ENCODE data around the gene CFAP45. TPM values are rescaled to one million over a fixed set of nuclear protein-coding genes. Genes with fewer than 3 reads are reported as not detected.

CFAP45 gene
- total RNA-seq, 1 donor from 2014 or later: 1.5 TPM

DNA sequence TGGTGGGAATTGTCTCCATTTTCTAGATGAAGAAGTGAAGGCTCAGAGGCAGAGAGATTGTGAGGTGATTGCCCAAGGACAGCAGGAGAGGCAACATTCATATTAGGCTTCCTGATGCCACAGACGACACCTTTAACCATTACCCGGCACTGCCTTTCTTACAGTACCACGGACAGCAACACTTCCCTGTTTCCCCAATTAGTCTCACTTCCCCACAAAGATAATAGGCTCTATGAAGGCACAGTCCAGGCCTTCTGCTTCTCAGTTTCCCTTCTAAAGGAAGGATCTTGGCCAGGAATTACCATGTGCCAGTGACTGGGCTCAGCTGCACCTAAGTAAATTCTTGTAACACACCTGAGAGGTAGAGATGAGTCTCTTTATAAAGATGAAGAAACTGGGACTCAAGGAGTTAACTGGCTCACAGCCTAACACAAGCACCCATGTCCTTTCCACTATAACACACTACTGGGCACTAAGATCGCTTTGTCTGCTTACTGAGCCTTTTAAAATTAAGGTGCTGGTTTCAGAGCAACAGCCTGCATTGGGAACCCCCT, 35.8 kb upstream of the CFAP45 start:
- ATAC-seq: no peak

- ATAC-seq: no peak
Observed at GRCh38 chr1:159935305-159935704, 35.3 kb upstream of the CFAP45 start.

- ATAC-seq: no peak
Observed at GRCh38 chr1:159934136-159935039, 34.4 kb upstream of the CFAP45 start.

DNA sequence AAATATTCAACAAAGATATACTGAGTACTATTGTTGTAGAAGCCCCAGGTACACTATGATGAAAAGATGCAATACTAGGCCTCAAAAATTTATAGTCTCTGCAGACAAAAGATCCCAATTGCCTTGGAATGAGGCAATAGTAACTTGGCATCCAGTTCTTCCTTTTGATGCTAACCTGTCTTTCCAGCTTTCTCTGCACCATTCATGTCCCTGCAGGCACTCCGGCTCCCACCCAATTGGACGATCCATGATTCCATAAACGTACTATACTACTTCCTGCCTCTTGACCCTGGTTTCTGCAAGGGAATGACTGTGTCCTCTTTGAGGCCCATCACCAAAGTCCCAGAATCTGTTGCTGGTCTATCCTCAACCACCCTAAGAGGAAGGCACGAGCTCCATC, 33.4 kb upstream of the CFAP45 start:
- peak; percentile 59 for ATAC-seq

- no peak for ATAC-seq
Observed at GRCh38 chr1:159932296-159933285, 32.6 kb upstream of the CFAP45 start.

DNA sequence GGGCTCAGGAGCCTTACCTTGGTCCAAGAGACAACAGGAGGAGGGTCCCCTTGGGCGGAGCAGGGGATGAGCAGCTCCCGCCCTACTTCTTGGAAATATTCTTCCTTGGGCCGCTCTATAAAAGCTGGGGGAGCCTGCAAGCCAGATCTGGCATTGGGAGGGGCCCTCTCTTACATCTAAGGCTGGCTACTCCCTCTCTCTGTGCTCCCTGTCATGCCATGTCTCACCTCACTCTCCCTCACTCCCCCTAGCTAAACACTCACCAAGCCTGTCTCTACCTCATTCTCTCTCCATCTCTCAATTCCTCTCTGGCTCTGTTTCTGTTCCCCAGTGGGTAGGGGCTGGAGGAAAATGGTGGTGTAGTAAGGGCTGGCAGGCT, 31.8 kb upstream of the CFAP45 start:
- ATAC-seq: no peak

DNA sequence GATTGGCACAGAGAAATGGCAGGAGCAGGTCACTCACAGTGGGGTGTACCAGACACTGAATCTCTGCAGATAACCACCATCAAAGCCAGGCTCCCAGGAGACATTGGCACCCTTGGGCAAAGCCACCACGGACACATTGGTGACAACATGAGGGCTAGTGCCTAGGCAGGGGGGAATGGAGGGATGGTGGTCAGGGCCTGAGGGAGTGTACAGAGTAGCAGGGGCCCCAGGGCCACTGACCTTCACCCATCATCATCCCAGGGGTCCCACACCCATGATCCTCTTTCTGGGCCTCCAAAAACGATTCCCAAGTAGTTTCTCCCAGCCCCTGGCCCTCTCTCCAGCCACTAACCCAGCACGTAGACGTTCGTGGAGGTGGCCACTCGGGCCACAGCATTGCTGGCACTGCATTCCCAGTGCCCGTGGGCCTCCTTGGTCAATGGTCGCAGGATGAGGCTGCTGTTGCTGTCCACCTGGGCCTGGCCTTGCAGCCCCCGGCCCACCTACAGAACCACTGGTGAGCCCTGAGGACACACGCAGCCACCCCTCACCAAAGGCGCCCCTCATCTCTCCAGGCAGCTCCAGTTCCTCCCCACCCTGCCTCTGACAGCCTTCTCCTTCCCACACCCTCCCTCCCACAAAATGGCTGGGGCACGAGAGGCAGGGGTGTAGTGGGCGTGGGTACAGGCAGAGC, 31.3 kb upstream of the CFAP45 start:
- ATAC-seq: no peak

DNA sequence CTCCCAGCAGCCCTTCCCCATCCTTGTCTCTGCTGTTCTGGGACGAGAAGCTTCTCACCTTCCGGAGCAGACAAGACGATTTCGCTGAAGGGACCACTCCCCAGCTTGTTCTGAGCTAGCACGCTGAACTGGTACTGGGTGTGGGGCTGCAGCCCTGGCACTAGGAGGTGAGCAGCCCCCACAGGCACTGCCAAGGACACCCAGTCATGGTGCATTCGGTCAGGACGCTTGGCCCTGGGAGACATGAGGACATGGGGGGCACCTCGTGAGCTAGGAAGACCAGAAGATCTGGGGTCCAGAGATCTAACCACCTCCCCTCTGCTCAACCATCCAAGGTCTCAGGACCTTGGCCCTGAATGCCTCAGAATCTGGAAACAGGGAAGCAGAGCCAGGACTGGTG, 30.7 kb upstream of the CFAP45 start:
- no peak for ATAC-seq

DNA sequence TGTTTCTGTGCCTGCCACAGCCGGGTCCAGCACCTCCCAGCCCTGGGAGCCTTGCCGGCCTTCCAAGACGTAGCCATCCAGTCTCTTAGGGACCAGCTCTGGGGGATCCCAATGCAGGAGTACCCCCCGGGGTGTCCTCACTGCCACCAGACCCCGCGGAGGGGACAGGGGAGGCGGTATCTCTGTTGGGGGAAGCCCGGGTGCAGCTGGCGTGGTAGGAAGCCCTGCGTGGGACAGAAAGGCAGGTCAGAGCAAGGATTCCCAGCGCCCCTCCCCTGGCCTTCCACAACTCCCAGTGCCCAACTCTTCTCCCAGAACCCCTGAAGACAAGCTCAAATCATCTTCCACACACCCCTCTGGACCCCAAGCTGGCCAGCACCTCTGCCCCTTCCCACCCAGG, 30.3 kb upstream of the CFAP45 start:
- no peak for ATAC-seq

DNA sequence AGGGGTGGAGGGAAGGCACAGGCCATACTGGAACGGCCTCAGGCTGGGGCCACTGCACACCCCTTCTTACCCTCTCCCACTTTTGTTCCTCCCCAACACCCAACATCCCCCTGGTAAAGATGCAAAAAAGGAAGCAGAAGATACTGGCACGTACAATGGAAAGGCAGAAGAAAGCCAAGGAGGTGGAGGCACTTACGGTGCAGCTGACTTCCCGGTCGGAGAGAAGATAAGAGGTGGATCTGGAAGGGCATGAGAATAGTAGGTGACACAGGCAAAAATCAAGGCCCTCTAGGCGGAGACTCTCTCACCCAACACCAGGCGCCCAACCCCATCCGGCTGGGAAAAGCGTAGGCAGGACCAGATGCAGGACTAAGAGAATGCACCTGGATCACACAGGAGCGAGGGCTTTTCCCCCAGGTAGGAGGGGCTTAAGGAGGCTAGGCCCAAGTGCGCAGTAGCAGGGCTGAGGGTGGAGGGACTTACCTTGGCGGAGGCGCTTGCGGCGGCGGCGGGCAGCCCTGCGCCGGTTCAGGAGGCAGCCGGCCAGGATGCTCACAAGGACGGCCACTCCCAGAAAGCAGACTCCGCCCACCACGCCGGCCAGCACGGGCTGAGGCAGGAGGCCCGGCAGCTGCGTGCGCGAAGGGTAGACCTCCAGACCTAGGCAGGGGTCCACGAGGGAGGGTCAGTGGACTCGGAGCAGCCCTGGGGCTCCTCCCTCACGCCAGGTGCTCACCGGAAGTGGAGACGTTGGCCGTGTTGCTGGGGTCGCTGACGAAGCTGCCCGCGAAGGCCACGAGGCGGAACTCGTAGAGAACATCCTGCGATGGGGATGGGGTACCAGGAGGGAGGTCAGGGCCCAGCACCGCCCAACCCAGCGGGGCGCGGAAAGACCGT, 29.4 kb upstream of the CFAP45 start:
- peak; percentile 50 for ATAC-seq

DNA sequence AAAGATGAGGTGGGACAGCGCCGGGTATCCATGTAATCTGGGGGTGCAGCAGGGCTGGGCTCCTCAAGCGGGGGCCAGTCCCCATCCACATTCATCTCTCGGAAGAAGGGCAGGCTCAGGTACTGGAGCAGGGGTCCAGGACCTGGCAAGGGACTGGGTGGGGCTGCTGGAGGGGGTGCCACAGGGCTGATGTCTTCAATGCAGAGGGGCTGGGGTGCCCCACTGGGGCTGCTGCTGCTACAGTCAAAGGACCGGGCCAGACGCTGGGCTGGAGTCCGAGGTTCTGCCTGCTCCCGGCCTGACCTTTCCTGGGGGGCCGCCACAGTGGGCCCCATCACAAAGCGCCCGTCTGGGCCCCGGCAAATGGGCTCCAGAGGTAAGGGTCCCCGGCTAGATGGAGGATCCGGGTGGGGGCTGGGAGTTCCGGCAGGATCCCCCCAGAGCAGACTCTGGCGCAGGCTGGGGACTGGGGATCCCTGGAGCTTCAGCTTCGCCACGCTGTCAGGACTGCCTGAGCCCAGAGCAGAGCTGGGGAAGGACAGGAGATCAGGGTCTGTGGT, 28.6 kb upstream of the CFAP45 start:
- ATAC-seq: no peak

DNA sequence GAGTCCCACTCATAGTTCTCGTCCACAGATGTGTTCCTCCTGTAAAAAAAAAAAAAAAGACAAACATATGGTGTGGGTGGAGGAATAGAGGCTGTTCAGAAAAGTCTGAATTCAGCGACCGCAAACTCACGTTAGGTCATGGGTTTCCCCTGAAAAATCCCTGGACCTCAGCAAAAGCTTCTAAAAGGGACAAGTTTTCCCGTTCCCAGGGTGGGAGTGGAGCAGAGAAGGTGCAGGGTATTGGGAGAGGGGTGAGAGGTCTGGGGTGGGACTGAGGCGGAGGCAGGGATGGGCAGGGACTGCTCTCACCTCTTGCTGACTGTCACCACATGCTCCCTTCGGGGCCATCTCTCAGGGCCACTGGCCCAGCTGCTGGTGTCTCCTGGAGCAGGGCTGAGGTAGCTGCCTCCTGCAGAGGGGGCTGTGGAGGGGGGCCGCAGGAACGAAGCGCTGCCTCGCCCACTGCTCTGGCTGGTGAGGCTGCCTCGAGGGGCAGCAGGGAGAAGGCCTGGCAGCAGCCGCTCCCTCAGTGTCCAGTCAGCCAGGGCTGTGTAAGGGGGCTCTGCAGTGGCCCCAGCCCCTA, 28.0 kb upstream of the CFAP45 start:
- no peak for ATAC-seq

GRCh38 chr1:159927211-159927848, 27.4 kb upstream of the CFAP45 start:
- ATAC-seq: no peak

- ATAC-seq: peak; percentile 47
Observed at GRCh38 chr1:159925719-159926078, 25.7 kb upstream of the CFAP45 start.

GRCh38 chr1:159924791-159925718, 25.1 kb upstream of the CFAP45 start, which contains the start of gene TAGLN2:
Gene TAGLN2 (minus strand): TSS chr1:159925507. CDS start chr1:159920509, 4,998 bp downstream.
- peak; percentile 71 for ATAC-seq

GRCh38 chr1:159924025-159924790, 24.2 kb upstream of the CFAP45 start:
- peak; percentile 67 for ATAC-seq

DNA sequence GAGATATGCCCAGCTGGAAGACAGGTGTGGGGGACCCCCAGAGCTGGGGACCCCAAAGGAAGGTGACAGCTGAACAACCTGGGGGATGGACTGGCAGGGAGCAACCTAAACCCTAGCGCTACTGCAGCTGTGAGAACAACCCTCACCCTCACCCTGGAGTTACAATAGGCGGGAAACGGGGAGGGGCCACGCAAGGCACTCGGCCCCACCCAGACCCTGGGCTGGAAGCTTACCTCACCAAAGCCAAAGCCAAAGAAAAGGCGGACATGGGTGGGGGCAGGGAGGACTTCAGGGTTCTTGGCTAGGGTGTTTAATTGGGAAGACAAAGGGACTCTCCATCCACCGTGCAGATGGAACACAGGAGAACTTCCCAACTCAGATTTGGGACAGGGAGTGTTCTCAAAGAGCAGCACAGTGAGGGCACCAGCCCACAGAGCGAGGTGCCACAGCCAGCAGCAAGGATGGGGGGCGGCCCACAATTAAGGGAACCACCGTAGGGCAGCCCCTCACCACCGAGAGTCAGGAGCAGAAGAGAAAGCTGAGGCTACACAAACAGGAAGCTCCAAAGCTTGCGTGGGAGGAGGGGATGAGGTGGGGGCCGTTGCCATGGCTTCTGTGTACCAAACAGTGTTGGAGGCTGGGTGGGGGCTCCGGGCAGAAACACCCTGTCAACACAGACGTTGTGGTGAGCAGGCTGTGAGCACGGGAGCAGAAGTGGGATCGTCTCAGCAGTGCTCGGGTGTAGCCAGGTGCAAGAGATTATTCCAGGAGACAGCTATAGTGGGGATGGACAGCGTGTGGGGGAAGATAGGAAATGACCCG, 23.4 kb upstream of the CFAP45 start:
- ATAC-seq: peak; percentile 68
